NK-92 treated with Interleukin-12 subunit alpha and Interleukin-12 subunit beta, amount 100 ng/mL, for 24 hours (cell line): Measurements from ENCODE around the gene C6orf89.
"Not testable (repeated sequence)": the region's sequence is repeated elsewhere in the genome, so short reads cannot be mapped to it uniquely, and the experiment has no call there.

Experiments
- DNase-seq: peaks from one replicate; lab custom pipeline; 2025; lab: John Stamatoyannopoulos, UW

Gene C6orf89

DNA sequence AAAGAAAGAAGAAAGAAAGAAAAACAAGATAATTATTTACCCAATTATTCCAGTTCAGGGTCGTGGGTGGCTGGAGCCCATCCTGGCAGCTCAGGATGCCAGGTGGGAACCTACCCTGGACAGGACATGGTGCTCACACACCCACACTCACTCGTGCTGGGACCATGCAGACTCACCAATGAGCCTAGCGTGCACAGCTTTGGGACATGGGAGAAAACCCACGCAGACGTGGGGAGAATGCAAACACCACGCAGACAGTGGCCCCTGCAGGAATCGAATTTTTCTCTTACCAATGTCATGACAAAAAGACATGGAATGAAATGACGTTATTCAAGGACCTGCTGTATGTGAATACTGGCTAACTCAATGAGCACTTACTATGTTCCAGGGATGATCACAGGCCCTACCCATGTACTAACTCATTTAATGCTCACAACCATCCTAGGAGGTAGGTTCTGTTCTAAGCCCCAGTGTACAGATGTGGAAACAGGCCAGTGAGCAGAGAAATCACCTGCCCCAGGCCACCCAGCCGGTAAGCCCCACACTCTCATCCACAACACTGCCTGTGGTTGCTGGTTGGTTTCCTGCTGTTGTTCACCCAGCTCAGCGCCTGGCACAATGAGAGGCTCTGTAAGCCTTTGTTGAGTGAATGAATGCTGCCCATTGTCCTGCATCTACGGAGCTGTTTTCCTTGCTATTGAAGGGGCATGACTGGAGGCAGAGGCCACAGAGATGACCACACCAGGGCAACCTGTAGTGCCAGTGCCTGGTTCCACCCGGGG, 62.0 kb downstream of the C6orf89 start:
- DNase-seq: no peak

- DNase-seq: not testable (repeated sequence)
Measured at GRCh38 chr6:36949076-36949475, 63.3 kb downstream of the C6orf89 start.

- no peak for DNase-seq
Measured at GRCh38 chr6:36949636-36950035, 63.9 kb downstream of the C6orf89 start.

- DNase-seq: no peak
Measured at GRCh38 chr6:36953931-36954261, 68.1 kb downstream of the C6orf89 start.

DNA sequence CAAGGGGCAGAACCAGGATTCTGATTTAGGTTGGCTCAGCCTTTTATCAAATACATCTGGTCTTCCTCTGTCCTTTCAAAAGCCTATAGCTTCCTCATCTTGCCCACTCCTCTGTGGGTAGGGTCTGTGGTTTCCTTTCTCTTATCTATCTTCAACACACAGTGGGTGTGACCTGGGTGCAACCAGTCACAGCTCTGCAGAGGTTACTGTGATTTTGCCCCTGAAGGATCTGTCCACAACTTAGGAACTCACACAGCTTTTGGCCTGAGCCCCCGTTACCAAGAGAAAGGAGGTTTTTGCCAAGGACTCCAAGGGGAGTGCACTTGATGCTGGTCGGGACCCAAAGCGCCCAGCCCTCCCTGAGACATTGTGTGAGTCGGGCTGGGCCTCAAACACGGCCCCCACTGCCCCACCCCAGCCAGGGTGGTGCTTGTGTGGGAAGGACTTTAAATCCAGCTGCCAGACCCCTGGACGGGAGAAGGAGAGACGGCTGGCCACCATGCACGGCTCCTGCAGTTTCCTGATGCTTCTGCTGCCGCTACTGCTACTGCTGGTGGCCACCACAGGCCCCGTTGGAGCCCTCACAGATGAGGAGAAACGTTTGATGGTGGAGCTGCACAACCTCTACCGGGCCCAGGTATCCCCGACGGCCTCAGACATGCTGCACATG, 68.6 kb downstream of the C6orf89 start, which contains the start of gene PI16:
Gene PI16 (plus strand): TSS at position 477 of the 670 bp plus-strand sequence. CDS start 23 bp downstream, at position 500.
- DNase-seq: no peak

DNA sequence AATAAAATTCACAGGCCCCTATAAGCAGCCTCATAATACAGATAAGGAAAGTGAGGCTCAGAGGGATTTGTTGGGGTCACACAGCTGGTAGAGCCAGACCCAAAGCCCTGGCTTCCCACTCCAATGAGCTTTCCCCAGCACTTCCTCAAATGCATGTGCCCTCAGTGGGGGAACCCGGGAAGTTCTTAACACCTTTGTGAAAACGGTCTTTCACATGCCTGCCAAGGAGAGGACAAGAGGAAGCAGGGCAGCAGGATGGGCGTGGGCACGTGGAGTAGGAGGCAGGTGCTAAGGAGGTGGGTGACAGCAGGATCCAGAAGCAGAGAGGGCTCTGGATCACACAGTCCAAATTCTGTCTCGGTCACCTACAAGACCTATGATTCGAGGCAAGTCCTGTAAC, 69.4 kb downstream of the C6orf89 start:
- DNase-seq: no peak

GRCh38 chr6:36955671-36956445, 70.1 kb downstream of the C6orf89 start:
- DNase-seq: no peak

DNA sequence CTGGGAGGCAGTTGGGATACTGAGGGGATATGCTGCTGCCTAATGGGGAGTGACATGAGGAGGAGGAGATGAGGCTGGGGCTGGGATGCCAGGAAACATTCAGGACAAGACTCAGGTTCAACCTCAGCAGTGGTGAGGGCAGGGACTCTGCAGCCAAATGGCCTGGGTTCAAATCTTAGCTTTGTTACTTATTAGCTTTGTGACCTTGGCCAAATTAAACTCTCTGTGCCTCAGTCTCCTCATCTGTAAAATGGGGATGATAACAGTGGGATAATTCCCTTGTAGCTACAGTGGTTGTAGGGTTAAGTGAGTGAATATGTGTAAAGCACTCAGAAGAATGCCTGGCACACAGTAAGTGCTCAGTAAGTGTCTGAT, 70.7 kb downstream of the C6orf89 start:
- no peak for DNase-seq

GRCh38 chr6:36957773-36958271, 72.1 kb downstream of the C6orf89 start:
- no peak for DNase-seq

DNA sequence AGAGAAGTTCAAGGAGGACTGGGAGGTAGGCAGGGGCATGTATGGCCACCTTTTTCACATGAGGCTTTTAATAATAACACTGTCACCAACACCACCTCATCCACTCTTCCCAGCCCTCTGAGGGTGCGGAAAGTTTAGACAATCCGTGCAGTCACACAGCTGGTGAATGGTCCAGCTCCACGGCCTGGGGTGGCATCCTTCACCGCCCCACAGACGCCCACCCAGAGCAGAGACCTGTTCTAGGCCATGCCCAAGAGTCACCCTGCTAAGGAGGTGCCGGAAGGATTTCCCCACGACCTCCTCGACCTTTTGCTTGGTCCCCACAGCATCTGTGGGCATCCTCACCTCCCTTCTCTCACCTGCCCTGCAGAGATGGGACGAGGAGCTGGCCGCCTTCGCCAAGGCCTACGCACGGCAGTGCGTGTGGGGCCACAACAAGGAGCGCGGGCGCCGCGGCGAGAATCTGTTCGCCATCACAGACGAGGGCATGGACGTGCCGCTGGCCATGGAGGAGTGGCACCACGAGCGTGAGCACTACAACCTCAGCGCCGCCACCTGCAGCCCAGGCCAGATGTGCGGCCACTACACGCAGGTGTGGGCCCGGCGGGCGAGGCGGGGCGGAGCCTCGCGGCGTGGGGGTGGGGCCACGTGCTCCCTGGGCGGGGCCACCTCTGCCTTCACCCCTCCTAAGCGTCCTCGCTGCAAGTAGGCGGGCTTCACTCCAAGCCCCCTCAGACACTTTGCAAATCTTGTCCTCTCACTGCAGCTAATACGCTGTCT, 73.2 kb downstream of the C6orf89 start:
- DNase-seq: no peak

GRCh38 chr6:36959555-36960250, 74.0 kb downstream of the C6orf89 start:
- no peak for DNase-seq

DNA sequence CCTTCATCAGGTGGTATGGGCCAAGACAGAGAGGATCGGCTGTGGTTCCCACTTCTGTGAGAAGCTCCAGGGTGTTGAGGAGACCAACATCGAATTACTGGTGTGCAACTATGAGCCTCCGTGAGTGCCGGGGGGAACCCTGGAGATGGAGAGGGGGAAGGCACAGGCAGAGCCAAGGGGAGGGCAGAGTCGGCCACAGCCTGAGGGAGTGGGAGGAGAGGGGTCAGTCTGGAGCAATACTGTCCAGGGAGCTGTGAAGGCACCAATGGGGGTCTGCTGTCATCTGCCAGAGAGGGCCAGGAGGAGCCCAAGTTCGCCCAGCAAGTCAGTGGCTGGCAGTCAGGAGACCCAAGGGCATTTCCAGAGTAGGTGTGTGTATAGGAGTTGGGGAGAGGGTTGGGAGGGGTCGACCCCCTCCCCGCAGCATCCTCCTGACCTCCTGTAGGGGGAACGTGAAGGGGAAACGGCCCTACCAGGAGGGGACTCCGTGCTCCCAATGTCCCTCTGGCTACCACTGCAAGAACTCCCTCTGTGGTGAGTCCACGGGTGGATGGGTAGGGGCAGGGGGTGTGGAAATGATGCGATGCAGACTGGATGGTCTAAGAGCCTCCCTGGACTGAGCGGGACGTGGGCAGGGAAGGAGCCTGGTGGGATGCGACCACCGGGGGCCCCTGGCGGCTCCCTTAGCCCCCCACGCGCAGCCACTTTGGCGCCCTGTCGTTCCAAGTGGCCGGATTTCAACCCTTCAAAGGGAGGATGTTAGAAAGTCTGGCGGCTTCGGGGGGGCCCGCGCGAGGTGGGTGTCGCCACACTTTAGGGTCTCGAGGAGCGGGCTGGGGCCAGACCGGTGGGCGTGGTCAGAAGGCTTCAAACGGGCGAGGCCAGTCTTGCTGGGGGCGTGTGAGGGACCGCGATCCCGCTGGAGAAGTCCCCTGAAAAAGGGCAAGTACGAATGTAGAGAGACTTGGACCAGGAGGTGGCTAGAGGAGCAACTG, 76.0 kb downstream of the C6orf89 start:
- DNase-seq: no peak

DNA sequence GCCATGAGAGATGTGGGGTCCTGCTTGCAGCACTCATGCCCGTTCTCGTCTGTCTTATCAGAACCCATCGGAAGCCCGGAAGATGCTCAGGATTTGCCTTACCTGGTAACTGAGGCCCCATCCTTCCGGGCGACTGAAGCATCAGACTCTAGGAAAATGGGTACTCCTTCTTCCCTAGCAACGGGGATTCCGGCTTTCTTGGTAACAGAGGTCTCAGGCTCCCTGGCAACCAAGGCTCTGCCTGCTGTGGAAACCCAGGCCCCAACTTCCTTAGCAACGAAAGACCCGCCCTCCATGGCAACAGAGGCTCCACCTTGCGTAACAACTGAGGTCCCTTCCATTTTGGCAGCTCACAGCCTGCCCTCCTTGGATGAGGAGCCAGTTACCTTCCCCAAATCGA, 77.1 kb downstream of the C6orf89 start:
- no peak for DNase-seq

DNA sequence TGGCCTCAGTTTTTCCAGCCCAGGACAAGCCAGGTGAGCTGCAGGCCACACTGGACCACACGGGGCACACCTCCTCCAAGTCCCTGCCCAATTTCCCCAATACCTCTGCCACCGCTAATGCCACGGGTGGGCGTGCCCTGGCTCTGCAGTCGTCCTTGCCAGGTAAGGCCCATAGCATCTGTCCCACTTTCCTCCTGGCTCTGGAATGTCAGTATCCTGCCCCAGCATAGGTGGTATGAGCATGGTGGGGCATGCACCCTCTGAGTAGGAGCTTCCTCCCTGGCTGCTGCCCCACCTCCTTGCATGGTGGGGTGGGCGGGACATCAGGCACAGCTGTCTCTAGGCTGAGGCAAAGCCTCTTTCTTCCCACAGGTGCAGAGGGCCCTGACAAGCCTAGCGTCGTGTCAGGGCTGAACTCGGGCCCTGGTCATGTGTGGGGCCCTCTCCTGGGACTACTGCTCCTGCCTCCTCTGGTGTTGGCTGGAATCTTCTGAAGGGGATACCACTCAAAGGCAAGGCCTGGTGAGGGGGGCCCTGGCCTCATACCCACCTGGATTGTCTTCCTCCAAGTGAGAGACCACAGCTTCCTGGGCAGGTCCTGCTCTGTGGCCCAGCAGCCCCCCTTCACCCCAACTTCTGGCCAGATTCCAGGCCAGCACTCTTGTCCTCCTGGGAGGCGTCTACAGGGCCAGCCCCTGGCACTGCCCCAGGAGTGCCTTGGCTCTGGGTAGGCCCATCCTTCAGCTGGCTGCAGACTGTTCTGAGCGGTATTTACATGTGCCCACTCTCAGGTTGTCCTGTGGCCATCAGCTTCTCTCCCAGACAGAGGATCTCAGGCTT, 77.9 kb downstream of the C6orf89 start:
- no peak for DNase-seq

GRCh38 chr6:36964349-36964748, 78.6 kb downstream of the C6orf89 start:
- DNase-seq: no peak

DNA sequence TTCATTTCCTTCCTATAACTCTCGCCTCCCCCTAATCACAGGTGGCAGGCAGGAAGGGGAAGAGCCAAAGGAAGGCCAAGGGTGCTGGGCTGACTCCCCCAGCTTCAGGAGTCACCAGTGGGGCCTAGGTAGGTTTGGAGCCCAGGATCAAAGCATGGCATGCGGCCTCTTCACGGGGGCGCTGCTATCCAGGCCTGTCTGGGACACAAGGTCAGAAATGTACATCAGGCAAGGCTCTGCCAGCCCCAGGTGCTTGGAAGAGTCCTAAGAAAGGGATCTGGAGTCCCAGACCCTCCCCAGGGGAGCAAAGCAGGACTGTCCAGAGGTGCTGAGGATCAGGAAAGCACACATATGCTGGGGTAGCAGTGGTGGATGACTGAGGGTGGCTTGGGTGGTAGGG, 79.2 kb downstream of the C6orf89 start:
- no peak for DNase-seq

DNA sequence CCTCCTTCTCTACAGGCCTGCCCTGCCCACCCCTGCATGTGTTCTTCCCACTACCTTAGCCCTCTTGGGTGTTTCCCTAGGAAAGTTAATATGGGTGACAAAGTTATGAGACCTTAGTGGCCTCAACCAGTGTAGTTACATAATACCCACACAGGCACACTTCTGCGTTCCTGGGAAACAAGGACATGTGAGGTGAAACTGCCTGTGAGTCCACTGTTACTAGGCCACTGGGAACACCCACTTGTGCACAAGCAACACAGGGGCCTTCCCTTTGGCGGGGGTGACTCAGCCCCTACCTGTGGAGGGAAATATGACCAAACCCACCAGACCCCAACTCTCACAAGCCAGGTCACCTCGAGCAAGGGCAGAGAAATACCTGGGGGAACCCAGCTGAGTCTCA, 81.5 kb downstream of the C6orf89 start:
- DNase-seq: no peak

- DNase-seq: no peak
Measured at GRCh38 chr6:36967757-36968156, 82.0 kb downstream of the C6orf89 start.
